GM19351 (cell line): ENCODE measurements around the gene FAM151A.
"Not testable (repeated sequence)": the region's sequence is repeated elsewhere in the genome, so short reads cannot be mapped to it uniquely, and the experiment has no call there.

Experiments used
- ATAC-seq: cut with Tn5 transposase; IDR thresholded peaks from one replicate; pipeline ENCODE4 v1.9.1; 2021; ENCODE audit warnings: mild to moderate bottlenecking, moderate library complexity; ENCODE audit not compliant: unreplicated experiment

Gene FAM151A

GRCh38 chr1:54636461-54637446, 13.4 kb upstream of the FAM151A start:
- not testable (repeated sequence) for ATAC-seq

GRCh38 chr1:54635804-54636203, 12.5 kb upstream of the FAM151A start:
- ATAC-seq: not testable (repeated sequence)

- ATAC-seq: no peak
These were observed 3.9 kb upstream of the FAM151A start for GRCh38 chr1:54627196-54627595.

- no peak for ATAC-seq
These were observed 1.4 kb upstream of the FAM151A start for GRCh38 chr1:54624466-54625464.

- ATAC-seq: no peak
These were observed 3.6 kb downstream of the FAM151A start for GRCh38 chr1:54619749-54620148.

- ATAC-seq: no peak
These were observed 7.6 kb downstream of the FAM151A start for GRCh38 chr1:54615531-54616279.

- ATAC-seq: no peak
These were observed 8.8 kb downstream of the FAM151A start for GRCh38 chr1:54614563-54614962.

- ATAC-seq: no peak
These were observed 9.3 kb downstream of the FAM151A start for GRCh38 chr1:54614024-54614423.

GRCh38 chr1:54611621-54612020, 11.7 kb downstream of the FAM151A start:
- ATAC-seq: no peak

GRCh38 chr1:54610601-54611580, 12.4 kb downstream of the FAM151A start:
- ATAC-seq: no peak

GRCh38 chr1:54610048-54610447, 13.3 kb downstream of the FAM151A start:
- no peak for ATAC-seq

- no peak for ATAC-seq
These were observed 13.9 kb downstream of the FAM151A start for GRCh38 chr1:54609301-54609921.

- no peak for ATAC-seq
These were observed 14.6 kb downstream of the FAM151A start for GRCh38 chr1:54608566-54609230.

GRCh38 chr1:54607821-54608565, 15.3 kb downstream of the FAM151A start:
- no peak for ATAC-seq

GRCh38 chr1:54606990-54607325, 16.4 kb downstream of the FAM151A start:
- ATAC-seq: no peak

GRCh38 chr1:54606096-54606989, 17.0 kb downstream of the FAM151A start:
- no peak for ATAC-seq
